AG09319 (cell line): Measurements from ENCODE around the gene VRK3.

Experiments
- DNase-seq: peaks from one replicate; pipeline ENCODE4 v3.0.0-alpha.2; 2010; ENCODE audit warnings: low read depth; ENCODE audit errors: extremely low read depth
- CTCF ChIP-seq: IDR thresholded peaks from 2 replicates; pipeline ENCODE4 v1.5.1; 2011; ENCODE audit warnings: low read depth, mild to moderate bottlenecking, inconsistent platforms, low read length, moderate library complexity

The VRK3 gene

GRCh38 chr19:49953416-49953815, 71.8 kb downstream of the VRK3 start:
- DNase-seq: no peak
- no peak for TF ChIP-seq CTCF

GRCh38 chr19:49952906-49953305, 72.3 kb downstream of the VRK3 start:
- DNase-seq: no peak
- TF ChIP-seq CTCF: no peak

- DNase-seq: no peak
- TF ChIP-seq CTCF: no peak
Observed at GRCh38 chr19:49952479-49952836, 72.7 kb downstream of the VRK3 start.

- no peak for DNase-seq
- no peak for TF ChIP-seq CTCF
Observed at GRCh38 chr19:49951806-49952478, 73.2 kb downstream of the VRK3 start.

GRCh38 chr19:49950956-49951526, 74.1 kb downstream of the VRK3 start:
- no peak for DNase-seq
- TF ChIP-seq CTCF: no peak

GRCh38 chr19:49950590-49950948, 74.6 kb downstream of the VRK3 start:
- no peak for DNase-seq
- TF ChIP-seq CTCF: no peak

GRCh38 chr19:49949742-49950589, 75.2 kb downstream of the VRK3 start:
- no peak for TF ChIP-seq CTCF
- no peak for DNase-seq
